GM23338 (cell line): ENCODE results near the gene PBX3.

Source experiments
- EZH2 ChIP-seq: fragments of 200-600 bp; sonication (generic); IDR thresholded peaks from one replicate; pipeline ENCODE4 v1.8.0; 2017; ENCODE audit warnings: antibody characterized with exemption, mild to moderate bottlenecking, low read depth; ENCODE audit not compliant: unreplicated experiment
- EZH2phosphoT487 ChIP-seq: fragments of 200-600 bp; sonication (generic); IDR thresholded peaks from one replicate; pipeline ENCODE4 v1.8.1; 2018; ENCODE audit warnings: antibody characterized with exemption; ENCODE audit not compliant: unreplicated experiment
- JUNB ChIP-seq: IDR thresholded peaks from one replicate; pipeline ENCODE4 v1.6.1; 2016; ENCODE audit warnings: antibody characterized with exemption; ENCODE audit not compliant: unreplicated experiment
- ZNF331 ChIP-seq: fragments of 250-450 bp; sonication (Bioruptor Pico); IDR thresholded peaks from 2 replicates; pipeline ENCODE4 v1.5.0; 2020; ENCODE audit warnings: low read depth, mild to moderate bottlenecking, moderate library complexity
- TF ChIP-seq, protein P1 (sequence below), 2 experiments: fragments of 200-600 bp in 1 of 2; sonication (generic) in 1 of 2; conservative IDR thresholded peaks; 2 replicates each; pipeline versions ENCODE4 v1.5.1 to v1.6.1; 2016 to 2017; ENCODE audit warnings: antibody characterized with exemption in 2 of 2, low read depth in 2 of 2, mild to moderate bottlenecking in 2 of 2, moderate library complexity in 1 of 2
- TF ChIP-seq, protein P2 (sequence below): IDR thresholded peaks from one replicate; pipeline ENCODE4 v1.6.1; 2018; ENCODE audit warnings: antibody characterized with exemption; ENCODE audit not compliant: unreplicated experiment
- TF ChIP-seq, protein P3 (sequence below): fragments of 250-450 bp; sonication (Bioruptor Pico); IDR thresholded peaks from 2 replicates; pipeline ENCODE4 v1.5.0; 2020; ENCODE audit warnings: mild to moderate bottlenecking, moderate library complexity
- TF ChIP-seq, protein P4 (sequence below): IDR thresholded peaks from 2 replicates; pipeline ENCODE4 v1.6.1; 2016; ENCODE audit warnings: antibody characterized with exemption

DNA sequence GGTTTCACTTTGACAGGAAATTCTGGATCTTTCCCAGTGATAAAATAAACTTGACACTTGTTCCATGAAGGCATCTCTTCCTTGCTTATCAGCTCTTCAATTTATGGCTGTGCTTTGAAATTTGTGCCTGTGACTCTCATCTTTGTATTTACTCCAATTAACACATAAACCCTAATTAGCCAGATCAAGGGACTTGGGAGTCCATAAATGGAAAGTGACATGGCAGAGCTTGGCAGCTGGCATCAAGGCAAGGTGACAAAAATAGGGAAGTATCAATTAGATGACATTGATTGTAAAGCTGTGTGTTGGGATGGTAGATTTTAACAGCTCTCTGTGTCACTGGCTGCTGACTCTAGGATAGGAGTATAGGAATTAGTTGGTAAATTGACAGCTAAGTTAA lies 133.9 kb downstream of the PBX3 start:
- TF ChIP-seq, protein P1, sequence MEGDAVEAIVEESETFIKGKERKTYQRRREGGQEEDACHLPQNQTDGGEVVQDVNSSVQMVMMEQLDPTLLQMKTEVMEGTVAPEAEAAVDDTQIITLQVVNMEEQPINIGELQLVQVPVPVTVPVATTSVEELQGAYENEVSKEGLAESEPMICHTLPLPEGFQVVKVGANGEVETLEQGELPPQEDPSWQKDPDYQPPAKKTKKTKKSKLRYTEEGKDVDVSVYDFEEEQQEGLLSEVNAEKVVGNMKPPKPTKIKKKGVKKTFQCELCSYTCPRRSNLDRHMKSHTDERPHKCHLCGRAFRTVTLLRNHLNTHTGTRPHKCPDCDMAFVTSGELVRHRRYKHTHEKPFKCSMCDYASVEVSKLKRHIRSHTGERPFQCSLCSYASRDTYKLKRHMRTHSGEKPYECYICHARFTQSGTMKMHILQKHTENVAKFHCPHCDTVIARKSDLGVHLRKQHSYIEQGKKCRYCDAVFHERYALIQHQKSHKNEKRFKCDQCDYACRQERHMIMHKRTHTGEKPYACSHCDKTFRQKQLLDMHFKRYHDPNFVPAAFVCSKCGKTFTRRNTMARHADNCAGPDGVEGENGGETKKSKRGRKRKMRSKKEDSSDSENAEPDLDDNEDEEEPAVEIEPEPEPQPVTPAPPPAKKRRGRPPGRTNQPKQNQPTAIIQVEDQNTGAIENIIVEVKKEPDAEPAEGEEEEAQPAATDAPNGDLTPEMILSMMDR (conservative IDR thresholded peaks at IDR 0.05; ENCODE audit: low read depth in 2 of 2): no peak
- TF ChIP-seq EZH2 (no peak), EZH2phosphoT487 (no peak), ZNF331 (CRISPR knock-in tag) (no peak), JUNB (no peak)
- TF ChIP-seq, protein P2, sequence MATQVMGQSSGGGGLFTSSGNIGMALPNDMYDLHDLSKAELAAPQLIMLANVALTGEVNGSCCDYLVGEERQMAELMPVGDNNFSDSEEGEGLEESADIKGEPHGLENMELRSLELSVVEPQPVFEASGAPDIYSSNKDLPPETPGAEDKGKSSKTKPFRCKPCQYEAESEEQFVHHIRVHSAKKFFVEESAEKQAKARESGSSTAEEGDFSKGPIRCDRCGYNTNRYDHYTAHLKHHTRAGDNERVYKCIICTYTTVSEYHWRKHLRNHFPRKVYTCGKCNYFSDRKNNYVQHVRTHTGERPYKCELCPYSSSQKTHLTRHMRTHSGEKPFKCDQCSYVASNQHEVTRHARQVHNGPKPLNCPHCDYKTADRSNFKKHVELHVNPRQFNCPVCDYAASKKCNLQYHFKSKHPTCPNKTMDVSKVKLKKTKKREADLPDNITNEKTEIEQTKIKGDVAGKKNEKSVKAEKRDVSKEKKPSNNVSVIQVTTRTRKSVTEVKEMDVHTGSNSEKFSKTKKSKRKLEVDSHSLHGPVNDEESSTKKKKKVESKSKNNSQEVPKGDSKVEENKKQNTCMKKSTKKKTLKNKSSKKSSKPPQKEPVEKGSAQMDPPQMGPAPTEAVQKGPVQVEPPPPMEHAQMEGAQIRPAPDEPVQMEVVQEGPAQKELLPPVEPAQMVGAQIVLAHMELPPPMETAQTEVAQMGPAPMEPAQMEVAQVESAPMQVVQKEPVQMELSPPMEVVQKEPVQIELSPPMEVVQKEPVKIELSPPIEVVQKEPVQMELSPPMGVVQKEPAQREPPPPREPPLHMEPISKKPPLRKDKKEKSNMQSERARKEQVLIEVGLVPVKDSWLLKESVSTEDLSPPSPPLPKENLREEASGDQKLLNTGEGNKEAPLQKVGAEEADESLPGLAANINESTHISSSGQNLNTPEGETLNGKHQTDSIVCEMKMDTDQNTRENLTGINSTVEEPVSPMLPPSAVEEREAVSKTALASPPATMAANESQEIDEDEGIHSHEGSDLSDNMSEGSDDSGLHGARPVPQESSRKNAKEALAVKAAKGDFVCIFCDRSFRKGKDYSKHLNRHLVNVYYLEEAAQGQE: no peak
- TF ChIP-seq, protein P3, sequence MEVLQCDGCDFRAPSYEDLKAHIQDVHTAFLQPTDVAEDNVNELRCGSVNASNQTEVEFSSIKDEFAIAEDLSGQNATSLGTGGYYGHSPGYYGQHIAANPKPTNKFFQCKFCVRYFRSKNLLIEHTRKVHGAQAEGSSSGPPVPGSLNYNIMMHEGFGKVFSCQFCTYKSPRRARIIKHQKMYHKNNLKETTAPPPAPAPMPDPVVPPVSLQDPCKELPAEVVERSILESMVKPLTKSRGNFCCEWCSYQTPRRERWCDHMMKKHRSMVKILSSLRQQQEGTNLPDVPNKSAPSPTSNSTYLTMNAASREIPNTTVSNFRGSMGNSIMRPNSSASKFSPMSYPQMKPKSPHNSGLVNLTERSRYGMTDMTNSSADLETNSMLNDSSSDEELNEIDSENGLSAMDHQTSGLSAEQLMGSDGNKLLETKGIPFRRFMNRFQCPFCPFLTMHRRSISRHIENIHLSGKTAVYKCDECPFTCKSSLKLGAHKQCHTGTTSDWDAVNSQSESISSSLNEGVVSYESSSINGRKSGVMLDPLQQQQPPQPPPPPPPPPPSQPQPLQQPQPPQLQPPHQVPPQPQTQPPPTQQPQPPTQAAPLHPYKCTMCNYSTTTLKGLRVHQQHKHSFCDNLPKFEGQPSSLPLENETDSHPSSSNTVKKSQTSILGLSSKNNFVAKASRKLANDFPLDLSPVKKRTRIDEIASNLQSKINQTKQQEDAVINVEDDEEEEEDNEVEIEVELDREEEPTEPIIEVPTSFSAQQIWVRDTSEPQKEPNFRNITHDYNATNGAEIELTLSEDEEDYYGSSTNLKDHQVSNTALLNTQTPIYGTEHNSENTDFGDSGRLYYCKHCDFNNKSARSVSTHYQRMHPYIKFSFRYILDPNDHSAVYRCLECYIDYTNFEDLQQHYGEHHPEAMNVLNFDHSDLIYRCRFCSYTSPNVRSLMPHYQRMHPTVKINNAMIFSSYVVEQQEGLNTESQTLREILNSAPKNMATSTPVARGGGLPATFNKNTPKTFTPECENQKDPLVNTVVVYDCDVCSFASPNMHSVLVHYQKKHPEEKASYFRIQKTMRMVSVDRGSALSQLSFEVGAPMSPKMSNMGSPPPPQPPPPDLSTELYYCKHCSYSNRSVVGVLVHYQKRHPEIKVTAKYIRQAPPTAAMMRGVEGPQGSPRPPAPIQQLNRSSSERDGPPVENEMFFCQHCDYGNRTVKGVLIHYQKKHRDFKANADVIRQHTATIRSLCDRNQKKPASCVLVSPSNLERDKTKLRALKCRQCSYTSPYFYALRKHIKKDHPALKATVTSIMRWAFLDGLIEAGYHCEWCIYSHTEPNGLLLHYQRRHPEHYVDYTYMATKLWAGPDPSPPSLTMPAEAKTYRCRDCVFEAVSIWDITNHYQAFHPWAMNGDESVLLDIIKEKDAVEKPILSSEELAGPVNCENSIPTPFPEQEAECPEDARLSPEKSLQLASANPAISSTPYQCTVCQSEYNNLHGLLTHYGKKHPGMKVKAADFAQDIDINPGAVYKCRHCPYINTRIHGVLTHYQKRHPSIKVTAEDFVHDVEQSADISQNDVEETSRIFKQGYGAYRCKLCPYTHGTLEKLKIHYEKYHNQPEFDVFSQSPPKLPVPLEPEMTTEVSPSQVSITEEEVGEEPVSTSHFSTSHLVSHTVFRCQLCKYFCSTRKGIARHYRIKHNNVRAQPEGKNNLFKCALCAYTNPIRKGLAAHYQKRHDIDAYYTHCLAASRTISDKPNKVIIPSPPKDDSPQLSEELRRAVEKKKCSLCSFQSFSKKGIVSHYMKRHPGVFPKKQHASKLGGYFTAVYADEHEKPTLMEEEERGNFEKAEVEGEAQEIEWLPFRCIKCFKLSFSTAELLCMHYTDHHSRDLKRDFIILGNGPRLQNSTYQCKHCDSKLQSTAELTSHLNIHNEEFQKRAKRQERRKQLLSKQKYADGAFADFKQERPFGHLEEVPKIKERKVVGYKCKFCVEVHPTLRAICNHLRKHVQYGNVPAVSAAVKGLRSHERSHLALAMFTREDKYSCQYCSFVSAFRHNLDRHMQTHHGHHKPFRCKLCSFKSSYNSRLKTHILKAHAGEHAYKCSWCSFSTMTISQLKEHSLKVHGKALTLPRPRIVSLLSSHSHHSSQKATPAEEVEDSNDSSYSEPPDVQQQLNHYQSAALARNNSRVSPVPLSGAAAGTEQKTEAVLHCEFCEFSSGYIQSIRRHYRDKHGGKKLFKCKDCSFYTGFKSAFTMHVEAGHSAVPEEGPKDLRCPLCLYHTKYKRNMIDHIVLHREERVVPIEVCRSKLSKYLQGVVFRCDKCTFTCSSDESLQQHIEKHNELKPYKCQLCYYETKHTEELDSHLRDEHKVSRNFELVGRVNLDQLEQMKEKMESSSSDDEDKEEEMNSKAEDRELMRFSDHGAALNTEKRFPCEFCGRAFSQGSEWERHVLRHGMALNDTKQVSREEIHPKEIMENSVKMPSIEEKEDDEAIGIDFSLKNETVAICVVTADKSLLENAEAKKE: no peak
- TF ChIP-seq, protein P4, sequence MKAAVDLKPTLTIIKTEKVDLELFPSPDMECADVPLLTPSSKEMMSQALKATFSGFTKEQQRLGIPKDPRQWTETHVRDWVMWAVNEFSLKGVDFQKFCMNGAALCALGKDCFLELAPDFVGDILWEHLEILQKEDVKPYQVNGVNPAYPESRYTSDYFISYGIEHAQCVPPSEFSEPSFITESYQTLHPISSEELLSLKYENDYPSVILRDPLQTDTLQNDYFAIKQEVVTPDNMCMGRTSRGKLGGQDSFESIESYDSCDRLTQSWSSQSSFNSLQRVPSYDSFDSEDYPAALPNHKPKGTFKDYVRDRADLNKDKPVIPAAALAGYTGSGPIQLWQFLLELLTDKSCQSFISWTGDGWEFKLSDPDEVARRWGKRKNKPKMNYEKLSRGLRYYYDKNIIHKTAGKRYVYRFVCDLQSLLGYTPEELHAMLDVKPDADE: no peak
